Heart left ventricle (tissue), 16 donors: Measurements from ENCODE around the gene ABHD17A. TPM values are rescaled to one million over a fixed set of nuclear protein-coding genes. Genes with fewer than 3 reads are reported as not detected.

Experiments
- ATAC-seq, 4 donors: fragments of 200-7000 bp; cut with Tn5 transposase; one replicate each; pipeline ENCODE4 v1.9.1; 2020 to 2022; ENCODE audit warnings: moderate library complexity in 4 of 4, mild to moderate bottlenecking in 3 of 4, moderate number of reproducible peaks in 1 of 4
- DNase-seq, 5 donors: peaks; one replicate each; pipeline ENCODE4 v3.0.0-alpha.2; 2020
- H3K27ac ChIP-seq, 12 donors: fragments of 200-600 bp; sonication (generic) in 4 of 12; one replicate each; pipeline versions ENCODE4 v1.5.0 to v1.8.0; 2016 to 2022; ENCODE audit warnings: mild to moderate bottlenecking in 2 of 12
- H3K27me3 ChIP-seq, 9 donors: fragments of 200-600 bp; sonication (generic) in 2 of 9; one replicate each; pipeline versions ENCODE4 v1.5.1 to v1.8.0; 2016 to 2022; ENCODE audit warnings: mild to moderate bottlenecking in 3 of 9
- H3K36me3 ChIP-seq, 9 donors: fragments of 200-600 bp; sonication (generic) in 2 of 9; one replicate each; pipeline versions ENCODE4 v1.5.0 to v1.8.0; 2018 to 2022; ENCODE audit warnings: mild to moderate bottlenecking in 2 of 9
- H3K4me1 ChIP-seq, 12 donors: fragments of 200-600 bp; sonication (generic) in 4 of 12; one replicate each; pipeline versions ENCODE4 v1.5.0 to v1.8.0; 2016 to 2022; ENCODE audit warnings: mild to moderate bottlenecking in 3 of 12
- H3K4me3 ChIP-seq, 12 donors: fragments of 200-600 bp; sonication (generic) in 4 of 12; one replicate each; pipeline versions ENCODE4 v1.5.0 to v1.8.0; 2017 to 2022; ENCODE audit warnings: mild to moderate bottlenecking in 9 of 12, moderate library complexity in 4 of 12
- H3K9me3 ChIP-seq, 12 donors: fragments of 200-600 bp; sonication (generic) in 4 of 12; one replicate each; pipeline versions ENCODE4 v1.5.0 to v1.8.0; 2016 to 2022; ENCODE audit warnings: mild to moderate bottlenecking in 1 of 12
- POLR2A ChIP-seq, 2 donors: fragments of 450-650 bp; IDR thresholded peaks; one replicate each; pipeline ENCODE4 v1.6.1; 2017; ENCODE audit warnings: antibody characterized with exemption in 2 of 2, mild to moderate bottlenecking in 2 of 2, moderate library complexity in 2 of 2
- WGBS, 4 donors: extraction: QIAGEN DNeasy Blood & Tissue Kit in 2 of 4; methylation state at CpG; one replicate each; pipeline versions ENCODE4 v1.1.5 to v1.1.7; 2013 to 2018; 5-methylcytosine and 5-hydroxymethylcytosine counted together
- intact Hi-C, 10 donors: fragments of 100-400 bp; cut with DNase I; formaldehyde crosslinking; loops; one replicate each; pipeline versions ENCODE4 v1.11.1 to v1.14.2; 2022
- polyA plus RNA-seq, 2 donors: library from polyadenylated mRNA; stranded (reverse); fragments of 200-250 nt; gene quantifications; one replicate each; pipeline ENCODE4 v1.2.3, GENCODE V29; 2013
- total RNA-seq, 9 donors: library from RNA; depleted of rRNA in 2 of 9; stranded (reverse); fragments of >200 nt in 2 of 9; fragmentation: NEBNext Ultra II Directional in 3 of 9; extraction: Animal tissue kit (Norgen Biotek cat#: 25700) in 3 of 9; gene quantifications; one replicate each; pipeline versions ENCODE4 v1.1.0 to v1.2.4, GENCODE V29; 2016 to 2023
- TF ChIP-seq, protein P1 (sequence below), 12 donors: fragments of 200-600 bp; sonication (generic) in 4 of 12; IDR thresholded peaks; one replicate each; pipeline versions ENCODE4 v1.5.0 to v1.8.0; 2018 to 2022; ENCODE audit warnings: antibody characterized with exemption in 12 of 12, mild to moderate bottlenecking in 5 of 12
- donor health status: ischemic (EF 13 %, LVEDD 7.1; RV severe dilation, severe dysfunction).
- donor health status: healthy with polysubstance abuse.
- donor health status: DM: no; HTN: yes; CAD: no.
- donor health status: DM: no; HTN: no; CAD: no.
- donor health status: ischemic (EF 25% LVEDD 6.9; RV normal size, moderate dysfunction).
- donor health status: ischemic (EF 25% LVEDD 5.7; RV mildly dilated, moderate dysfunction).
- donor health status: healthy.
- donor health status: DM: yes; HTN: yes; CAD: no.
- donor health status: ischemic (EF 35%, LVEDD 5.7; RV mildly dilated, moderate dysfunction).
- donor health status: nonischemic (EF 11% LVEDD 7.7; RV severe dilation, severe dysfunction).
- donor health status: DM: yes; HTN: yes; CAD: no.
- donor health status: PGD.
- donor health status: ischemic (EF 29% LVEDD 5.4; RV normal size, mild dysfunction).
- donor health status: nonischemic (EF 23%, LVEDD 6.1; RV moderate dilation, normal function).

The ABHD17A gene
- total and polyA plus RNA-seq, 11 donors: 48.5 to 121 (median 59.2) TPM

DNA sequence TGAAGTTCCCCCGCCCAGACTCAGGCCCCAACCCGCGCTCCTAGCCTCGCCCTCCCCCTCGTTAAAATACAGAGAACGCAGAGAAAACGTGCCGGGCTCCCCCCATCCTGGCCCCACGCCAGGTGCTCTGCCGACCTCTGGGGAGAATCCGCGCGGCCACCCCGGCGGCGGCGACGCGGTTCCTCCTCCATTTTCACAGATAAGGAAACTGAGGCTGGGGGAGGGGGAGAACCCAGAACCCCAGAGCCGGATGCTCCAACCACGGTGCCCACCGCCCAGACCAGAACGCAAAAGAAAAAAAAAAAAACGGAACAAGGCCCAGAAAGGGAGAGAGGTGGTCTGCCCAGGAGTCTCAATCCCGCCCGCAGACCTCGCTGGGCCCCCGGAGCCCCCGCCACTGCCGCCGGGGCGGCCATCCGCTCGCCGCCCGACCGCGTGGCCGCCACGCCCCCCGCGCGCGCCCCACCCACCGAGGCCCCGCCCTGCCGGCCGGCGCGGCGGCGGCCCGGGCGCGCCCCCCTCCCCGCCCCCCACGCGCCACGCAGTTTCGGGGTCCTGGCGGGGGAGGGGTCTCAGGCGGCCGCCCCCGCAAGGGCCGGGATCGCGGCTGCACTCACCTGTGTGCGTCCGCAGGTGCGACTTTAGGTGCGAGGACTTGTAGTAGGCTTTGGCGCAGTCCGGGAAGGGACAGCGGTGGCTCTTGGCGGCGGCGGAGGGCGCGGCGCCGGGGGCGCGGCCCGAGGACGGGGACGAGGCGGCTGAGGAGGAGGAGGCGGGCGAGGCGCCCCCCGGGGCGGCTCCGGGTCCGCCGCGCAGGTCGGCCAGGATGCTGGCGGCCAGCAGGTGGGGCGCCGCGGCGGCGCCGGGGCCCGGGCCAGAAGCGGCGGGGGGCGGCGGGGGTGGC is 22.6 kb downstream of the ABHD17A start:
- no peaks in the 10 kb centered on the region for H3K27me3 ChIP-seq
- no peaks in the 10 kb centered on the region for H3K9me3 ChIP-seq
- intact Hi-C loops: loop anchor here in 1 of 10 donors (10.0 kb wide), 1 partner anchor 202 kb away; no protein-coding TSS in a partner anchor
- no peaks in the 10 kb centered on the region for H3K36me3 ChIP-seq
- 0 to 9% (median 2%) methylated on average over 24 to 109 of the region's 109 CpGs for WGBS, 4 donors
- peak overlapping the region in 11 of 12 donors; percentile 57 to 89 (median 79) for H3K27ac ChIP-seq
- DNase-seq: peak in 4 of 5 donors; percentile 42 to 74 (median 57)
- H3K4me1 ChIP-seq: peaks cover under 1 to 62% (median 40%) of the 10 kb centered on the region in 12 donors
- TF ChIP-seq, protein P1, sequence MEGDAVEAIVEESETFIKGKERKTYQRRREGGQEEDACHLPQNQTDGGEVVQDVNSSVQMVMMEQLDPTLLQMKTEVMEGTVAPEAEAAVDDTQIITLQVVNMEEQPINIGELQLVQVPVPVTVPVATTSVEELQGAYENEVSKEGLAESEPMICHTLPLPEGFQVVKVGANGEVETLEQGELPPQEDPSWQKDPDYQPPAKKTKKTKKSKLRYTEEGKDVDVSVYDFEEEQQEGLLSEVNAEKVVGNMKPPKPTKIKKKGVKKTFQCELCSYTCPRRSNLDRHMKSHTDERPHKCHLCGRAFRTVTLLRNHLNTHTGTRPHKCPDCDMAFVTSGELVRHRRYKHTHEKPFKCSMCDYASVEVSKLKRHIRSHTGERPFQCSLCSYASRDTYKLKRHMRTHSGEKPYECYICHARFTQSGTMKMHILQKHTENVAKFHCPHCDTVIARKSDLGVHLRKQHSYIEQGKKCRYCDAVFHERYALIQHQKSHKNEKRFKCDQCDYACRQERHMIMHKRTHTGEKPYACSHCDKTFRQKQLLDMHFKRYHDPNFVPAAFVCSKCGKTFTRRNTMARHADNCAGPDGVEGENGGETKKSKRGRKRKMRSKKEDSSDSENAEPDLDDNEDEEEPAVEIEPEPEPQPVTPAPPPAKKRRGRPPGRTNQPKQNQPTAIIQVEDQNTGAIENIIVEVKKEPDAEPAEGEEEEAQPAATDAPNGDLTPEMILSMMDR (IDR thresholded peaks at IDR 0.05): no peak
- no peak for TF ChIP-seq POLR2A (IDR thresholded peaks at IDR 0.05)
- H3K4me3 ChIP-seq: peak overlapping the region; percentile 50 to 99 (median 70)
- no peak for ATAC-seq

DNA sequence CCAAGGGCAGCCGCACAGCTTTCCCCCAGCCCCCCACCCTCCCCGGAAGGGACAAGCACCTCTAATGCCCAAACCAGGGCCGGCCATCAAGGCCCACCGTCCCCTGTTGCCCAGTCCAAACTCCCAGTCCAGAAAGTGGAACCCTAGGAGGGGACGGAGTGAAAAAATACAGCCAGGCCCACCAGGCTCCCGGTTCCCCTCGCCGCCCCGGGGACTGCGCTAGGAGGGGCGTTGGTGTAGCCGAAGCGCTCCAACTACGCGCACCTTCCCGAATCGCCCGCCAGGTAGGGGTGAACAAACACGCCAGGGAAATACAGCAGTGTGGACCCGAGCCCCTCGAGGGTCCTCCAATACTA is 23.2 kb downstream of the ABHD17A start:
- DNase-seq (no peak), ATAC-seq (no peak)
- intact Hi-C loops: loop anchor here in 1 of 10 donors (10.0 kb wide), 1 partner anchor 203 kb away; no protein-coding TSS in a partner anchor
- no peaks in the 10 kb centered on the region for H3K36me3 ChIP-seq
- no peaks in the 10 kb centered on the region for H3K9me3 ChIP-seq
- peak overlapping the region in 10 of 12 donors; percentile 38 to 89 (median 68) for H3K27ac ChIP-seq
- peak overlapping the region; percentile 50 to 99 (median 70) for H3K4me3 ChIP-seq
- WGBS, 4 donors: 20 to 36% (median 26%) methylated on average over 11 to 21 of the region's 21 CpGs
- no peaks in the 10 kb centered on the region for H3K27me3 ChIP-seq
- peaks cover 2 to 69% (median 46%) of the 10 kb centered on the region in 12 donors for H3K4me1 ChIP-seq
- no peak for TF ChIP-seq POLR2A (IDR thresholded peaks at IDR 0.05)
- TF ChIP-seq, protein P1 (IDR thresholded peaks at IDR 0.05): no peak

- Histone ChIP-seq H3K36me3 (no peaks in the 10 kb centered on the region), H3K9me3 (no peaks in the 10 kb centered on the region), H3K4me1 (peaks cover 2 to 73% (median 50%) of the 10 kb centered on the region in 12 donors), H3K4me3 (peak overlapping the region; percentile 50 to 99 (median 70)), H3K27ac (peak overlapping the region in 9 of 12 donors; percentile 38 to 89 (median 68)), H3K27me3 (no peaks in the 10 kb centered on the region)
- ATAC-seq (no peak), DNase-seq (peak in 2 of 5 donors; percentile 31 to 42)
- TF ChIP-seq, protein P1 (IDR thresholded peaks at IDR 0.05): no peak
- no peak for TF ChIP-seq POLR2A (IDR thresholded peaks at IDR 0.05)
- WGBS, 4 donors: 55 to 62% (median 56%) methylated on average over 22 to 23 of the region's 23 CpGs
- intact Hi-C loops: loop anchor here in 1 of 10 donors (10.0 kb wide), 1 partner anchor 203 kb away; no protein-coding TSS in a partner anchor
Measured at GRCh38 chr19:1861599-1862031, 23.7 kb downstream of the ABHD17A start.
